ENCODE data around the gene DCPS. TPM values are rescaled to one million over a fixed set of nuclear protein-coding genes. Genes with fewer than 3 reads are reported as not detected.

The DCPS gene
- total RNA-seq, 1 donor, result 8.3 TPM

GRCh38 chr11:126354631-126355323 lies 50.9 kb downstream of the DCPS start:
- Histone ChIP-seq H3K4me1 (ENCODE audit: insufficient read depth, low read length) (peaks cover 54% of the 10 kb centered on the region), H3K27me3 (ENCODE audit: insufficient read depth, low read length) (no peaks in the 10 kb centered on the region), H3K36me3 (ENCODE audit: insufficient read depth, low read length) (no peaks in the 10 kb centered on the region), H3K4me2 (ENCODE audit: insufficient read depth, low read length) (peak overlapping the region; percentile 94), H3K79me2 (ENCODE audit: insufficient read depth, low read length) (peaks cover 69% of the 10 kb centered on the region), H3K9me3 (ENCODE audit: low read depth, low read length) (no peaks in the 10 kb centered on the region), H2AFZ (ENCODE audit: low read length) (peak overlapping the region; percentile 91), H3K4me3 (ENCODE audit: insufficient read depth, low read length) (peak overlapping the region; percentile 84), H3K27ac (ENCODE audit: low read depth, low read length) (peak overlapping the region; percentile 80), H4K20me1 (ENCODE audit: insufficient read depth, low read length) (peaks cover 15% of the 10 kb centered on the region)
- DNase-seq (ENCODE audit: insufficient read length, low spot score, missing footprints), result peak; percentile 82
- no peak for TF ChIP-seq CTCF (IDR thresholded peaks at IDR 0.05; ENCODE audit: extremely low read depth, low read depth, low read length)

GRCh38 chr11:126355324-126355925 lies 51.6 kb downstream of the DCPS start, which contains the start of gene ST3GAL4:
ST3GAL4 (plus strand) TSS chr11:126355686; CDS start chr11:126406156, 50,470 bp downstream.
- H3K4me1 ChIP-seq (ENCODE audit: insufficient read depth, low read length), result peaks cover 57% of the 10 kb centered on the region

GRCh38 chr11:126355926-126356897 lies 52.4 kb downstream of the DCPS start:
- Histone ChIP-seq H3K36me3 (ENCODE audit: insufficient read depth, low read length) (no peaks in the 10 kb centered on the region), H3K9me3 (ENCODE audit: low read depth, low read length) (no peaks in the 10 kb centered on the region), H3K4me2 (ENCODE audit: insufficient read depth, low read length) (peak overlapping the region; percentile 94), H3K4me3 (ENCODE audit: insufficient read depth, low read length) (peak overlapping the region; percentile 84), H2AFZ (ENCODE audit: low read length) (peak overlapping the region; percentile 56), H3K79me2 (ENCODE audit: insufficient read depth, low read length) (peaks cover 72% of the 10 kb centered on the region), H4K20me1 (ENCODE audit: insufficient read depth, low read length) (peaks cover 24% of the 10 kb centered on the region), H3K4me1 (ENCODE audit: insufficient read depth, low read length) (peaks cover 57% of the 10 kb centered on the region), H3K27ac (ENCODE audit: low read depth, low read length) (peak overlapping the region; percentile 48), H3K27me3 (ENCODE audit: insufficient read depth, low read length) (no peaks in the 10 kb centered on the region)
- peak; percentile 94 for DNase-seq (ENCODE audit: insufficient read length, low spot score, missing footprints)
- TF ChIP-seq CTCF (IDR thresholded peaks at IDR 0.05; ENCODE audit: extremely low read depth, low read depth, low read length), result no peak

More at GRCh38 chr11:126355324-126355925, 51.6 kb downstream of the DCPS start, which contains the start of gene ST3GAL4:
- peak within 1 kb of the TSS; percentile 91 for H2AFZ ChIP-seq (ENCODE audit: low read length)
- H3K4me2 ChIP-seq (ENCODE audit: insufficient read depth, low read length), result peak within 1 kb of the TSS; percentile 94
- no peaks in the 10 kb centered on the region for H3K9me3 ChIP-seq (ENCODE audit: low read depth, low read length)
- TF ChIP-seq CTCF (IDR thresholded peaks at IDR 0.05; ENCODE audit: extremely low read depth, low read depth, low read length), result no peak
- no peaks in the 10 kb centered on the region for H3K27me3 ChIP-seq (ENCODE audit: insufficient read depth, low read length)
- peak within 1 kb of the TSS; percentile 80 for H3K27ac ChIP-seq (ENCODE audit: low read depth, low read length)
- DNase-seq (ENCODE audit: insufficient read length, low spot score, missing footprints), result peak; percentile 97
- peaks cover 73% of the 10 kb centered on the region for H3K79me2 ChIP-seq (ENCODE audit: insufficient read depth, low read length)
- no peaks in the 10 kb centered on the region for H3K36me3 ChIP-seq (ENCODE audit: insufficient read depth, low read length)
- H3K4me3 ChIP-seq (ENCODE audit: insufficient read depth, low read length), result peak within 1 kb of the TSS; percentile 84
- peaks cover 18% of the 10 kb centered on the region for H4K20me1 ChIP-seq (ENCODE audit: insufficient read depth, low read length)

All from osteoblast (primary cell).